Stomach (tissue), 4 donors: ENCODE results near the gene ATOH8.

ENCODE experiments used
- CTCF ChIP-seq, 7 experiments: fragments of 450-650 bp in 4 of 7; fragments of 200-600 bp in 3 of 7; sonication (generic) in 3 of 7; IDR thresholded peaks; one replicate each; pipeline ENCODE4 v1.5.1; 2016 to 2019; ENCODE audit warnings: antibody characterized with exemption in 7 of 7, control low read depth in 2 of 7, mild to moderate bottlenecking in 1 of 7
- POLR2A ChIP-seq, 4 donors: fragments of 450-650 bp; IDR thresholded peaks; one replicate each; pipeline ENCODE4 v1.6.1; 2016; ENCODE audit warnings: antibody characterized with exemption in 4 of 4, control low read depth in 2 of 4, mild to moderate bottlenecking in 1 of 4, moderate library complexity in 1 of 4
- POLR2AphosphoS5 ChIP-seq, 3 donors: sonication (generic); formaldehyde crosslinking; IDR thresholded peaks; one replicate each; pipeline ENCODE4 v1.6.1; 2016; ENCODE audit warnings: antibody characterized with exemption in 3 of 3

- TF ChIP-seq POLR2A (IDR thresholded peaks at IDR 0.05) (no peak), CTCF (IDR thresholded peaks at IDR 0.05) (no peak), POLR2AphosphoS5 (IDR thresholded peaks at IDR 0.05) (no peak)
Measured at GRCh38 chr2:85766229-85766628, 12.4 kb downstream of the ATOH8 start.
